GM12878 (cell line): ENCODE results near the gene LCN9. TPM values are rescaled to one million over a fixed set of nuclear protein-coding genes. Genes with fewer than 3 reads are reported as not detected.

ENCODE experiments used
- ATAC-seq: fragments of 200-7000 bp; cut with Tn5 transposase; 3 replicates; pipeline ENCODE4 v1.9.1; 2020; ENCODE audit warnings: mild to moderate bottlenecking, moderate library complexity
- BruUV-seq: library from RNA; stranded (reverse); fragments of 400-500 nt; replicated peaks from 2 replicates; lab custom pipeline; 2021; lab: Mats Ljungman, UMichigan
- CTCF ChIA-PET: fragments of 300-600 bp; sonication (Branson Sonifier 250); formaldehyde crosslinking; extraction: SDS; loops from one replicate; lab custom pipeline; 2021; ENCODE audit warnings: inconsistent platforms; lab: Yijun Ruan, JAX
- POLR2A ChIA-PET: fragments of 350-600 bp; formaldehyde crosslinking; extraction: SDS; loops from one replicate; lab custom pipeline; 2021; ENCODE audit warnings: inconsistent platforms; lab: Charles Lee
- RAD21 ChIA-PET: fragments of 300-600 bp; sonication (Branson Sonifier 250); formaldehyde crosslinking; loops from one replicate; lab custom pipeline; 2023; ENCODE audit warnings: antibody characterized with exemption; ENCODE audit not compliant: unreplicated experiment; lab: Charles Lee
- SMC1A ChIA-PET: fragments of 300-600 bp; sonication (Branson Sonifier 250); formaldehyde crosslinking; loops from one replicate; lab custom pipeline; 2023; ENCODE audit not compliant: unreplicated experiment, uncharacterized antibody; lab: Charles Lee
- DNase-seq: peaks from one replicate; pipeline ENCODE4 v3.0.0-alpha.2; 2011; ENCODE audit warnings: low read depth, low spot score
- FAIRE-seq: peaks from 3 replicates; lab custom pipeline; 2011; peaks lifted over from hg19 to GRCh38; lab: Jason Lieb, UNC
- H2AFZ ChIP-seq: 2 replicates; pipeline ENCODE4 v1.6.0; 2011; ENCODE audit warnings: low read depth, low read length, control low read depth; ENCODE audit not compliant: control insufficient read depth
- H3K27ac ChIP-seq: 2 replicates; pipeline ENCODE4 v1.5.1; 2011; ENCODE audit warnings: control low read depth; ENCODE audit not compliant: control insufficient read depth, insufficient read depth
- H3K27me3 ChIP-seq, 2 experiments: replicated peaks in 1 of 2; 2 replicates each; pipeline versions ENCODE4 v1.6.0 to v1.6.1; 2011; ENCODE audit warnings: low read length in 1 of 2; ENCODE audit not compliant: control insufficient read depth in 2 of 2, insufficient read depth in 2 of 2
- H3K36me3 ChIP-seq, 2 experiments: 2 replicates each; pipeline ENCODE4 v1.5.1; 2011; ENCODE audit warnings: low read length in 1 of 2; ENCODE audit not compliant: control insufficient read depth in 2 of 2, insufficient read depth in 2 of 2
- H3K4me1 ChIP-seq: 2 replicates; pipeline ENCODE4 v1.6.1; 2011; ENCODE audit warnings: mild to moderate bottlenecking, low read length, moderate library complexity, mixed read lengths; ENCODE audit not compliant: control insufficient read depth, insufficient read depth
- H3K4me2 ChIP-seq: 2 replicates; pipeline ENCODE4 v1.6.0; 2011; ENCODE audit warnings: control low read depth; ENCODE audit not compliant: control insufficient read depth, insufficient read depth
- H3K4me3 ChIP-seq: fragments of 200-600 bp; sonication (generic); 2 replicates; pipeline ENCODE4 v1.5.1; 2016
- H3K79me2 ChIP-seq: 2 replicates; pipeline ENCODE4 v1.6.0; 2011; ENCODE audit warnings: low read length; ENCODE audit not compliant: control insufficient read depth, insufficient read depth
- H3K9ac ChIP-seq: 2 replicates; pipeline ENCODE4 v1.8.0; 2011; ENCODE audit warnings: low read length, control low read depth, mixed read lengths; ENCODE audit not compliant: control insufficient read depth, insufficient read depth
- H3K9me3 ChIP-seq: replicated peaks from 3 replicates; pipeline ENCODE4 v1.5.1; 2011; ENCODE audit warnings: mild to moderate bottlenecking, low read length; ENCODE audit not compliant: control insufficient read depth, insufficient read depth
- H4K20me1 ChIP-seq: 2 replicates; pipeline ENCODE4 v1.6.0; 2011; ENCODE audit not compliant: control insufficient read depth, insufficient read depth
- MEF2B ChIP-seq: fragments of 450-650 bp; IDR thresholded peaks from 2 replicates; pipeline ENCODE4 v1.6.1; 2018; ENCODE audit warnings: mild to moderate bottlenecking, moderate library complexity; ENCODE audit not compliant: partially characterized antibody, poor library complexity, severe bottlenecking
- WGBS: methylation state at CpG from one replicate; pipeline ENCODE4 v1.1.6; 2016; ENCODE audit warnings: low lambda C conversion rate; ENCODE audit not compliant: insufficient replicate concordance, insufficient coverage; ENCODE audit errors: missing lambda C conversion rate; 5-methylcytosine and 5-hydroxymethylcytosine counted together
- in situ Hi-C: fragments of 300-500 bp; cut with MboI; formaldehyde crosslinking; loops from 9 replicates; pipeline ENCODE4 v1.14.3; 2018; ENCODE audit warnings: mixed read lengths
- intact Hi-C: fragments of 100-400 bp; cut with micrococcal nuclease; formaldehyde crosslinking; loops from one replicate; pipeline ENCODE4 v1.14.2; 2022; ENCODE audit not compliant: unreplicated experiment
- polyA plus RNA-seq, 11 experiments: library from polyadenylated mRNA; depleted of rRNA in 4 of 11; unstranded in 6 of 11; stranded (reverse) in 5 of 11; fragments of >200 nt; fragmentation: Nextera tagmentation in 4 of 11; fragmentation: Illumina TruSeq in 1 of 11; extraction: Ambion mirVana in 4 of 11; extraction: Trizol in 1 of 11; gene quantifications; 1 replicate in 1 of 11; 2 replicates in 10 of 11; pipeline versions ENCODE4 v1.2.1 to v1.2.3, GENCODE V29; 2011 to 2016; ENCODE audit warnings: inconsistent platforms in 2 of 11, missing spikeins in 2 of 11, low read depth in 1 of 11
- total RNA-seq, 4 experiments: library from RNA; depleted of rRNA in 3 of 4; stranded (reverse); fragments of >200 nt in 3 of 4; fragmentation: Illumina TruSeq in 1 of 4; extraction: Trizol in 1 of 4; gene quantifications; 2 replicates each; pipeline versions ENCODE4 v1.2.1 to v1.2.3, GENCODE V29; 2013 to 2021
- TF ChIP-seq, protein P1 (sequence below): IDR thresholded peaks from 2 replicates; pipeline ENCODE4 v1.6.1; 2011; ENCODE audit warnings: borderline replicate concordance, low read depth, mild to moderate bottlenecking, moderate library complexity, mixed read lengths, low read length; ENCODE audit not compliant: insufficient read depth; ENCODE audit errors: extremely low read length
- TF ChIP-seq, protein P2 (sequence below): IDR thresholded peaks from 2 replicates; pipeline ENCODE4 v1.6.1; 2011; ENCODE audit warnings: low read depth, mild to moderate bottlenecking, low read length, moderate library complexity, borderline replicate concordance; ENCODE audit errors: extremely low read depth

The LCN9 gene
- total and polyA plus RNA-seq, 10 of the 15 experiments (the other 5 are each of a cell fraction or from before 2014, with no cell fraction given) = not detected

DNA sequence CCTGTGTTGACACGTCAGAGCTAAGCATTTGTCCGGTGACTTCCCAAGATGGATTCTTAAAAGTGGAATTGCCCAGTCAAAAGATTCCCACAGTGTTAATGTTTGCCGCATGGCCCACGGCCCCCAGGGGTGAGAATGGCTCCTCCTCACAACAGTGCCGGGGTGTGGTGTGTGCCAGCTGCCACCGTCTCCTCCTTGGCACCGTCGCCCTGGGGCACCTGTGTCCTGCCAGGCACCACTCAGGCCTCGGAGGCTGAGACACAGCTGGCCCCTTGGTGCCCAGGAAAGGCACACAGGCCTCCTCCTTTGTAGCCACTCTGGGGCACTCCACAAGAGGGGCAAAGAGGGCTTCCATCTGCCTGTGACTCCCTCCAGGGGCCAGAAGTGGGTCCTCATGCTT is 43.2 kb downstream of the LCN9 start:
- CTCF ChIA-PET = interaction anchor here (1.0 kb wide), 1 partner anchor 10 kb away, joined by 3 read pairs; no protein-coding TSS in a partner anchor
- Histone ChIP-seq H3K79me2 (no peaks in the 10 kb centered on the region), H3K4me1 (no peaks in the 10 kb centered on the region), H3K4me2 (no peak overlapping the region)
- FAIRE-seq = no peak
- no peak for TF ChIP-seq MEF2B
- TF ChIP-seq, protein P1, sequence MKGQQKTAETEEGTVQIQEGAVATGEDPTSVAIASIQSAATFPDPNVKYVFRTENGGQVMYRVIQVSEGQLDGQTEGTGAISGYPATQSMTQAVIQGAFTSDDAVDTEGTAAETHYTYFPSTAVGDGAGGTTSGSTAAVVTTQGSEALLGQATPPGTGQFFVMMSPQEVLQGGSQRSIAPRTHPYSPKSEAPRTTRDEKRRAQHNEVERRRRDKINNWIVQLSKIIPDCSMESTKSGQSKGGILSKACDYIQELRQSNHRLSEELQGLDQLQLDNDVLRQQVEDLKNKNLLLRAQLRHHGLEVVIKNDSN = no peak
- TF ChIP-seq, protein P2, sequence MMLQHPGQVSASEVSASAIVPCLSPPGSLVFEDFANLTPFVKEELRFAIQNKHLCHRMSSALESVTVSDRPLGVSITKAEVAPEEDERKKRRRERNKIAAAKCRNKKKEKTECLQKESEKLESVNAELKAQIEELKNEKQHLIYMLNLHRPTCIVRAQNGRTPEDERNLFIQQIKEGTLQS = no peak
- TF ChIP-seq, all 136 proteins: peak for 0
- WGBS = 45% methylated on average over 9 of the region's 9 CpGs
- Histone ChIP-seq H3K36me3 (no peaks in the 10 kb centered on the region), H3K9ac (no peak overlapping the region), H3K9me3 (no peaks in the 10 kb centered on the region), H2AFZ (no peak overlapping the region), H4K20me1 (no peaks in the 10 kb centered on the region), H3K27me3 (no peaks in the 10 kb centered on the region), H3K27ac (no peak overlapping the region), H3K4me3 (no peak overlapping the region)
- ChIA-PET SMC1A (no interaction called here), RAD21 (no interaction called here), POLR2A (no interaction called here)
- no peak for DNase-seq
- intact Hi-C loops = no loop called here
- no peak for ATAC-seq
- no TSS peak for BruUV-seq
- in situ Hi-C loops = no loop called here
